ENCODE measurements around the gene NOP53.

The NOP53 gene

DNA sequence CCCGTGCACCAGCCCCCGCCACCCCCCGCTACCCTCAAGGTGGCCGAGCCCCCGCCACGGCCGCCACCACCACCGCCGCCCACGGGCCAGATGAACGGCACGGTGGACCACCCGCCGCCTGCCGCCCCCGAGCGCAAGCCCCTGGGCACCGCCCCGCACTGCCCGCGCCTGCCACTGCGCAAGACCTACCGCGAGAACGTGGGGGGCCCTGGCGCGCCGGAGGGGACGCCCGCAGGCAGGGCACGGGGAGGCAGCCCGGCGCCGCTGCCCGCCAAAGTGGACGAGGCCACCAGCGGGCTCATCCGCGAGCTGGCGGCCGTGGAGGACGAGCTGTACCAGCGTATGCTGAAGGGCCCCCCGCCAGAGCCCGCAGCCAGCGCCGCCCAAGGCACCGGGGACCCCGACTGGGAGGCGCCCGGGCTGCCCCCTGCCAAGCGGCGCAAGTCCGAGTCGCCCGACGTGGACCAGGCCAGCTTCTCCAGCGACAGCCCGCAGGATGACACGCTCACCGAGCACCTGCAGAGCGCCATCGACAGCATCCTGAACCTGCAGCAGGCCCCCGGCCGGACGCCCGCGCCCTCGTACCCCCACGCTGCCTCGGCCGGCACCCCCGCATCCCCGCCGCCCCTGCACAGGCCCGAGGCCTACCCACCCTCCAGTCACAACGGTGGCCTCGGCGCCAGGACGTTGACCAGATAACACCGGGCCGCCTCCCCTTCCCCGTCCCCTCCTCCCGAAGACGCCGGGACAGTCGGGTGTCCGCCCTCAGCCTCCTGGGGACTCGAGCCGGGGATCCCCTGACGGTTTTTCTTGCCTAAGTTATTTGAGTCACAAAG, 43.4 kb upstream of the NOP53 start:
- DNase-seq (no peak), ATAC-seq (ENCODE audit: insufficient read depth, low read depth) (no peak)
- Histone ChIP-seq H3K27me3 (ENCODE audit: insufficient read depth, low read length, poor library complexity) (no peaks in the 10 kb centered on the region), H4K20me1 (ENCODE audit: insufficient read depth, low read length) (peaks cover 17% of the 10 kb centered on the region), H3K4me3 (ENCODE audit: low read depth in 1 of 2, low read length in 2 of 2) (no peak overlapping the region), H3K9ac (ENCODE audit: low read depth, low read length) (no peak overlapping the region), H3K79me2 (ENCODE audit: insufficient read depth, low read length) (no peaks in the 10 kb centered on the region), H3K4me1 (ENCODE audit: insufficient read depth, low read length) (no peaks in the 10 kb centered on the region), H2AFZ (ENCODE audit: low read depth, low read length) (no peak overlapping the region), H3K4me2 (ENCODE audit: insufficient read depth, low read length) (no peak overlapping the region), H3K36me3 (ENCODE audit: insufficient read depth, low read length) (peaks cover 31% of the 10 kb centered on the region), H3K9me3 (ENCODE audit: insufficient read depth, low read length, severe bottlenecking) (no peaks in the 10 kb centered on the region), H3K27ac (ENCODE audit: low read length) (no peak overlapping the region)
- no peak for TF ChIP-seq CTCF (IDR thresholded peaks at IDR 0.05; ENCODE audit: borderline replicate concordance, extremely low read depth, low read length, poor library complexity, severe bottlenecking)
- no peak for TF ChIP-seq EZH2 (IDR thresholded peaks at IDR 0.05; ENCODE audit: borderline replicate concordance, low read depth, low read length, severe bottlenecking)

DNA sequence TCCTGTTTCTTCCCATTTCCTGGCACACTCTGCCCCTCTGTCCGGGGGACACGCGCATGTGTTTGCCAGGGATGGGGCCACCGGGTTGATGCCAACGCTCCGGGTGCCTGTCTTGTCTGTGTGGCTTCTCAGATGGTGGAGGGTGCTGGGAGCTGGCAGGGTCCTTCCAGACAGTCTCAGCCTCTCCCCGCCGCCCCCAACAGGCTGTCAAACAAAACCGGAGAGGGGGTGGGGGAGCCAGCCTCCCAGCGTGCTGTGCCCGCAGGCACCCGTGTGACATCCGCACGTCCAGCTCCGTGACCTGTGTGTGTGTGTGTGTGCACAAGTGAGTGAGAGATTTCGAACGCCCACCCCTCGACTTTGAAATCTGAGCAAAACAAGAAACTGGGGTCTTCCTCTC, 42.7 kb upstream of the NOP53 start:
- Histone ChIP-seq H3K27me3 (ENCODE audit: insufficient read depth, low read length, poor library complexity) (no peaks in the 10 kb centered on the region), H4K20me1 (ENCODE audit: insufficient read depth, low read length) (peaks cover 17% of the 10 kb centered on the region), H3K9me3 (ENCODE audit: insufficient read depth, low read length, severe bottlenecking) (no peaks in the 10 kb centered on the region), H3K27ac (ENCODE audit: low read length) (no peak overlapping the region), H3K4me1 (ENCODE audit: insufficient read depth, low read length) (no peaks in the 10 kb centered on the region), H2AFZ (ENCODE audit: low read depth, low read length) (no peak overlapping the region), H3K4me3 (ENCODE audit: low read depth in 1 of 2, low read length in 2 of 2) (no peak overlapping the region), H3K4me2 (ENCODE audit: insufficient read depth, low read length) (no peak overlapping the region), H3K79me2 (ENCODE audit: insufficient read depth, low read length) (no peaks in the 10 kb centered on the region), H3K36me3 (ENCODE audit: insufficient read depth, low read length) (peaks cover 31% of the 10 kb centered on the region), H3K9ac (ENCODE audit: low read depth, low read length) (no peak overlapping the region)
- TF ChIP-seq CTCF (IDR thresholded peaks at IDR 0.05; ENCODE audit: borderline replicate concordance, extremely low read depth, low read length, poor library complexity, severe bottlenecking), result no peak
- TF ChIP-seq EZH2 (IDR thresholded peaks at IDR 0.05; ENCODE audit: borderline replicate concordance, low read depth, low read length, severe bottlenecking), result no peak
- ATAC-seq (ENCODE audit: insufficient read depth, low read depth) (no peak), DNase-seq (no peak)

- H3K36me3 ChIP-seq (ENCODE audit: insufficient read depth, low read length), result peaks cover 27% of the 10 kb centered on the region
- DNase-seq, result no peak
Observed at GRCh38 chr19:47703301-47703700, 42.0 kb upstream of the NOP53 start.

More at GRCh38 chr19:47703301-47703700, 42.0 kb upstream of the NOP53 start:
- Histone ChIP-seq H3K27me3 (ENCODE audit: insufficient read depth, low read length, poor library complexity) (no peaks in the 10 kb centered on the region), H3K4me2 (ENCODE audit: insufficient read depth, low read length) (no peak overlapping the region), H3K79me2 (ENCODE audit: insufficient read depth, low read length) (no peaks in the 10 kb centered on the region), H3K9ac (ENCODE audit: low read depth, low read length) (no peak overlapping the region), H4K20me1 (ENCODE audit: insufficient read depth, low read length) (peaks cover 14% of the 10 kb centered on the region), H2AFZ (ENCODE audit: low read depth, low read length) (no peak overlapping the region), H3K9me3 (ENCODE audit: insufficient read depth, low read length, severe bottlenecking) (no peaks in the 10 kb centered on the region), H3K4me3 (ENCODE audit: low read depth in 1 of 2, low read length in 2 of 2) (no peak overlapping the region), H3K4me1 (ENCODE audit: insufficient read depth, low read length) (no peaks in the 10 kb centered on the region), H3K27ac (ENCODE audit: low read length) (no peak overlapping the region)
- TF ChIP-seq CTCF (IDR thresholded peaks at IDR 0.05; ENCODE audit: borderline replicate concordance, extremely low read depth, low read length, poor library complexity, severe bottlenecking) (no peak), EZH2 (IDR thresholded peaks at IDR 0.05; ENCODE audit: borderline replicate concordance, low read depth, low read length, severe bottlenecking) (no peak)
- no peak for ATAC-seq (ENCODE audit: insufficient read depth, low read depth)
